GM23338 (cell line): ENCODE measurements around the gene ADI1. TPM values are rescaled to one million over a fixed set of nuclear protein-coding genes. Genes with fewer than 3 reads are reported as not detected.

Experiments
- ATAC-seq: fragments of 200-7000 bp; cut with Tn5 transposase; 3 replicates; pipeline ENCODE4 v1.9.1; 2020
- DNase-seq: peaks from one replicate; pipeline ENCODE4 v3.0.0-alpha.2; 2015; ENCODE audit warnings: low spot score
- H2AFZ ChIP-seq: fragments of 200-600 bp; sonication (generic); 2 replicates; pipeline ENCODE4 v1.8.0; 2016; ENCODE audit warnings: antibody characterized with exemption, mild to moderate bottlenecking, moderate library complexity
- H3F3A ChIP-seq: fragments of 200-600 bp; sonication (generic); replicated peaks from 2 replicates; pipeline ENCODE4 v1.8.0; 2017; ENCODE audit warnings: antibody characterized with exemption, mixed run types, low read depth
- H3K27ac ChIP-seq: fragments of 200-600 bp; sonication (generic); 2 replicates; pipeline ENCODE4 v1.6.1; 2016; ENCODE audit warnings: low read depth
- H3K27me3 ChIP-seq: fragments of 200-600 bp; sonication (generic); 2 replicates; pipeline ENCODE4 v1.8.0; 2016; ENCODE audit warnings: mild to moderate bottlenecking, mixed run types, moderate library complexity; ENCODE audit not compliant: insufficient read depth
- H3K36me3 ChIP-seq: fragments of 200-600 bp; sonication (generic); 2 replicates; pipeline ENCODE4 v1.8.0; 2016; ENCODE audit warnings: mild to moderate bottlenecking; ENCODE audit not compliant: insufficient read depth
- H3K4me1 ChIP-seq: fragments of 200-600 bp; sonication (generic); 2 replicates; pipeline ENCODE4 v1.8.0; 2016; ENCODE audit warnings: mild to moderate bottlenecking, moderate library complexity; ENCODE audit not compliant: insufficient read depth
- H3K4me2 ChIP-seq: fragments of 200-600 bp; sonication (generic); 2 replicates; pipeline ENCODE4 v1.7.1; 2017; ENCODE audit warnings: mixed run types
- H3K4me3 ChIP-seq: fragments of 200-600 bp; sonication (generic); 2 replicates; pipeline ENCODE4 v1.6.1; 2016; ENCODE audit warnings: mixed run types
- H3K79me2 ChIP-seq: fragments of 200-600 bp; sonication (generic); replicated peaks from 2 replicates; pipeline ENCODE4 v1.8.0; 2017; ENCODE audit warnings: mild to moderate bottlenecking; ENCODE audit not compliant: insufficient read depth
- H3K9me2 ChIP-seq: fragments of 200-600 bp; sonication (generic); 2 replicates; pipeline ENCODE4 v1.8.0; 2017; ENCODE audit not compliant: insufficient read depth
- H4K20me1 ChIP-seq: fragments of 200-600 bp; sonication (generic); replicated peaks from 2 replicates; pipeline ENCODE4 v1.8.0; 2017; ENCODE audit warnings: mild to moderate bottlenecking; ENCODE audit not compliant: insufficient read depth
- H3K27ac Mint-ChIP-seq: 2 replicates; pipeline ENCODE4 v1.8.0; 2020; ENCODE audit warnings: inconsistent platforms, mild to moderate bottlenecking, moderate library complexity, mixed read lengths
- H3K27me3 Mint-ChIP-seq: 3 replicates; pipeline ENCODE4 v1.8.0; 2022; ENCODE audit warnings: low read depth, mild to moderate bottlenecking, moderate library complexity, mixed read lengths, inconsistent platforms; ENCODE audit not compliant: insufficient read depth, poor library complexity
- H3K36me3 Mint-ChIP-seq: 3 replicates; pipeline ENCODE4 v1.8.0; 2021; ENCODE audit warnings: low read depth, mild to moderate bottlenecking, inconsistent platforms, moderate library complexity, mixed read lengths
- H3K4me1 Mint-ChIP-seq: 3 replicates; pipeline ENCODE4 v1.8.0; 2020; ENCODE audit warnings: mild to moderate bottlenecking, inconsistent platforms, mixed read lengths
- H3K4me3 Mint-ChIP-seq: 3 replicates; pipeline ENCODE4 v1.8.0; 2021; ENCODE audit warnings: moderate library complexity, mild to moderate bottlenecking, inconsistent platforms, mixed read lengths
- H3K9me3 Mint-ChIP-seq: 3 replicates; pipeline ENCODE4 v1.8.0; 2020; ENCODE audit warnings: moderate library complexity, mild to moderate bottlenecking, inconsistent platforms, mixed read lengths
- CREB1 ChIP-seq: fragments of 250-450 bp; sonication (Bioruptor Pico); IDR thresholded peaks from 2 replicates; pipeline ENCODE4 v1.5.0; 2020; ENCODE audit warnings: low read depth, mild to moderate bottlenecking, moderate library complexity
- EZH2 ChIP-seq: fragments of 200-600 bp; sonication (generic); IDR thresholded peaks from one replicate; pipeline ENCODE4 v1.8.0; 2017; ENCODE audit warnings: antibody characterized with exemption, mild to moderate bottlenecking, low read depth; ENCODE audit not compliant: unreplicated experiment
- EZH2phosphoT487 ChIP-seq: fragments of 200-600 bp; sonication (generic); IDR thresholded peaks from one replicate; pipeline ENCODE4 v1.8.1; 2018; ENCODE audit warnings: antibody characterized with exemption; ENCODE audit not compliant: unreplicated experiment
- JUNB ChIP-seq: IDR thresholded peaks from one replicate; pipeline ENCODE4 v1.6.1; 2016; ENCODE audit warnings: antibody characterized with exemption; ENCODE audit not compliant: unreplicated experiment
- NANOG ChIP-seq: IDR thresholded peaks from 2 replicates; pipeline ENCODE4 v1.6.1; 2016; ENCODE audit warnings: antibody characterized with exemption, borderline replicate concordance
- POLR2AphosphoS5 ChIP-seq: IDR thresholded peaks from 2 replicates; pipeline ENCODE4 v1.6.1; 2016; ENCODE audit warnings: antibody characterized with exemption, low read depth
- STAT1 ChIP-seq: IDR thresholded peaks from one replicate; pipeline ENCODE4 v1.6.1; 2016; ENCODE audit warnings: antibody characterized with exemption; ENCODE audit not compliant: unreplicated experiment
- ZNF114 ChIP-seq: fragments of 250-450 bp; sonication (Bioruptor Pico); IDR thresholded peaks from 2 replicates; pipeline ENCODE4 v1.5.0; 2020; ENCODE audit warnings: mild to moderate bottlenecking, moderate library complexity
- ZNF331 ChIP-seq: fragments of 250-450 bp; sonication (Bioruptor Pico); IDR thresholded peaks from 2 replicates; pipeline ENCODE4 v1.5.0; 2020; ENCODE audit warnings: low read depth, mild to moderate bottlenecking, moderate library complexity
- polyA plus RNA-seq: library from polyadenylated mRNA; unstranded; fragments of >200 nt; fragmentation: Nextera tagmentation; extraction: Ambion mirVana; gene quantifications from 2 replicates; pipeline ENCODE4 v1.2.1, GENCODE V29; 2016
- total RNA-seq: library from RNA; depleted of rRNA; stranded (reverse); fragments of >200 nt; shearing (Covaris generic); gene quantifications from 2 replicates; pipeline ENCODE4 v1.2.3, GENCODE V29; 2014
- TF ChIP-seq, protein P1 (sequence below): IDR thresholded peaks from one replicate; pipeline ENCODE4 v1.6.1; 2018; ENCODE audit warnings: antibody characterized with exemption; ENCODE audit not compliant: unreplicated experiment
- TF ChIP-seq, protein P2 (sequence below): IDR thresholded peaks from 2 replicates; pipeline ENCODE4 v1.6.1; 2016; ENCODE audit warnings: antibody characterized with exemption

ADI1 gene
- total and polyA plus RNA-seq, 2 experiments from 2014 or later: 16.3 to 31.9 TPM

DNA sequence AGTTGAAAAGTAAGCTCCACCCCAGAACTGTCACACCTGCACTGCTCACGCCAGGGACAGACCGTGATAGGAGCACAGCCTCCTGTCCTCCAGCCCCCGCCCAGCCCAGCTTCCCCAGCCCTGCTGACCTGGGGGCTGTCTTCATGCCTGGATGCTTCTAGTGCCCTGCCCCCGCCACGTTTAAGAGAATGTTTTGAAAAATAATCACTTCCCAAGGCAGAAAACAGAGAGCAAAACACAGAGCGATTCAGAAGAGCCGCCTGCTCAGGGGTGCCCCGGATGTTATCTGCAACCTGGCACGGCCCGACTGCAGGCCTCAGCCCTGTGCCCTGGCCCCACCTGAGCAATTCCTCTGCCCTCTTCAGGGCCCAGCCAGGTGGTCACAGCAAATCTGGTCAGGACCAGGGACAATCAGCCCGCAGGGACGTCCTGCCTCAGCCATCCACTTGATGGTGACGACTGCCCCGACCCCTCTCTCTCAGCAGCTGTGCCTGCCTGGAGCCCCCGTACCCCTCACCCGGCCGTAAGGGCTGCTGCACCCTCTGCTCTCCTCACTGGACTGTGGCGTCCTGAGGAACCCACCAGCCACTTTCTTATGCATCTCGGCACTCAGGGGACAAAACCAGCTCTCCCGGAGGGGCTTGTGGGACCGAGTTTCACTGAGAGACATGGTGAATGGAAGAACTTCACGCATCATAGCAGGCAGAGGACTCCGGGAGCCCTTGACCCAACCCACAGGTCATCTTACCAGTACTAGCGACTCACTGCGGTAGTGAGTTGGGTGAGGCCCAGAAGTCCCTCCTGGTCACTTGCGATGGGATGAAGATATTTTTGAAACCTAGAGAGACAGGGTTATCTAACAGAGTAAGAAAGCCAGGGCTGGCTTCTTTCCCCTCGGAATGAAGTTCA, 30.2 kb downstream of the ADI1 start:
- Mint-ChIP-seq H3K9me3 (peaks cover 16% of the 10 kb centered on the region), H3K27ac (no peak overlapping the region), H3K4me1 (peaks cover 21% of the 10 kb centered on the region), H3K36me3 (peaks cover 25% of the 10 kb centered on the region), H3K4me3 (no peak overlapping the region), H3K27me3 (peaks cover 8% of the 10 kb centered on the region)
- no peaks in the 10 kb centered on the region for H3K36me3 ChIP-seq
- H3K4me2 ChIP-seq: no peak overlapping the region
- H3K4me3 ChIP-seq: no peak overlapping the region
- H3K27me3 ChIP-seq: no peaks in the 10 kb centered on the region
- H3F3A ChIP-seq: 0 out of 2 replicates have a peak, but pooled peaks cover 3% of the 10 kb centered on the region
- H3K79me2 ChIP-seq: no peaks in the 10 kb centered on the region
- no peaks in the 10 kb centered on the region for H4K20me1 ChIP-seq
- H2AFZ ChIP-seq: no peak overlapping the region
- peak; percentile 43 for ATAC-seq
- no peak overlapping the region for H3K27ac ChIP-seq
- H3K4me1 ChIP-seq: no peaks in the 10 kb centered on the region; the same call in 1 of the 2 replicates
- TF ChIP-seq NANOG (no peak), STAT1 (no peak), CREB1 (CRISPR knock-in tag) (no peak), EZH2phosphoT487 (no peak), ZNF331 (no peak), ZNF114 (no peak), POLR2AphosphoS5 (no peak), JUNB (no peak), EZH2 (no peak)
- TF ChIP-seq, protein P1, sequence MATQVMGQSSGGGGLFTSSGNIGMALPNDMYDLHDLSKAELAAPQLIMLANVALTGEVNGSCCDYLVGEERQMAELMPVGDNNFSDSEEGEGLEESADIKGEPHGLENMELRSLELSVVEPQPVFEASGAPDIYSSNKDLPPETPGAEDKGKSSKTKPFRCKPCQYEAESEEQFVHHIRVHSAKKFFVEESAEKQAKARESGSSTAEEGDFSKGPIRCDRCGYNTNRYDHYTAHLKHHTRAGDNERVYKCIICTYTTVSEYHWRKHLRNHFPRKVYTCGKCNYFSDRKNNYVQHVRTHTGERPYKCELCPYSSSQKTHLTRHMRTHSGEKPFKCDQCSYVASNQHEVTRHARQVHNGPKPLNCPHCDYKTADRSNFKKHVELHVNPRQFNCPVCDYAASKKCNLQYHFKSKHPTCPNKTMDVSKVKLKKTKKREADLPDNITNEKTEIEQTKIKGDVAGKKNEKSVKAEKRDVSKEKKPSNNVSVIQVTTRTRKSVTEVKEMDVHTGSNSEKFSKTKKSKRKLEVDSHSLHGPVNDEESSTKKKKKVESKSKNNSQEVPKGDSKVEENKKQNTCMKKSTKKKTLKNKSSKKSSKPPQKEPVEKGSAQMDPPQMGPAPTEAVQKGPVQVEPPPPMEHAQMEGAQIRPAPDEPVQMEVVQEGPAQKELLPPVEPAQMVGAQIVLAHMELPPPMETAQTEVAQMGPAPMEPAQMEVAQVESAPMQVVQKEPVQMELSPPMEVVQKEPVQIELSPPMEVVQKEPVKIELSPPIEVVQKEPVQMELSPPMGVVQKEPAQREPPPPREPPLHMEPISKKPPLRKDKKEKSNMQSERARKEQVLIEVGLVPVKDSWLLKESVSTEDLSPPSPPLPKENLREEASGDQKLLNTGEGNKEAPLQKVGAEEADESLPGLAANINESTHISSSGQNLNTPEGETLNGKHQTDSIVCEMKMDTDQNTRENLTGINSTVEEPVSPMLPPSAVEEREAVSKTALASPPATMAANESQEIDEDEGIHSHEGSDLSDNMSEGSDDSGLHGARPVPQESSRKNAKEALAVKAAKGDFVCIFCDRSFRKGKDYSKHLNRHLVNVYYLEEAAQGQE: no peak
- TF ChIP-seq, protein P2, sequence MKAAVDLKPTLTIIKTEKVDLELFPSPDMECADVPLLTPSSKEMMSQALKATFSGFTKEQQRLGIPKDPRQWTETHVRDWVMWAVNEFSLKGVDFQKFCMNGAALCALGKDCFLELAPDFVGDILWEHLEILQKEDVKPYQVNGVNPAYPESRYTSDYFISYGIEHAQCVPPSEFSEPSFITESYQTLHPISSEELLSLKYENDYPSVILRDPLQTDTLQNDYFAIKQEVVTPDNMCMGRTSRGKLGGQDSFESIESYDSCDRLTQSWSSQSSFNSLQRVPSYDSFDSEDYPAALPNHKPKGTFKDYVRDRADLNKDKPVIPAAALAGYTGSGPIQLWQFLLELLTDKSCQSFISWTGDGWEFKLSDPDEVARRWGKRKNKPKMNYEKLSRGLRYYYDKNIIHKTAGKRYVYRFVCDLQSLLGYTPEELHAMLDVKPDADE: no peak
- H3K9me2 ChIP-seq: no peaks in the 10 kb centered on the region
- peak; percentile 24 for DNase-seq
